ENCODE results near the gene FAM222A.

DNA sequence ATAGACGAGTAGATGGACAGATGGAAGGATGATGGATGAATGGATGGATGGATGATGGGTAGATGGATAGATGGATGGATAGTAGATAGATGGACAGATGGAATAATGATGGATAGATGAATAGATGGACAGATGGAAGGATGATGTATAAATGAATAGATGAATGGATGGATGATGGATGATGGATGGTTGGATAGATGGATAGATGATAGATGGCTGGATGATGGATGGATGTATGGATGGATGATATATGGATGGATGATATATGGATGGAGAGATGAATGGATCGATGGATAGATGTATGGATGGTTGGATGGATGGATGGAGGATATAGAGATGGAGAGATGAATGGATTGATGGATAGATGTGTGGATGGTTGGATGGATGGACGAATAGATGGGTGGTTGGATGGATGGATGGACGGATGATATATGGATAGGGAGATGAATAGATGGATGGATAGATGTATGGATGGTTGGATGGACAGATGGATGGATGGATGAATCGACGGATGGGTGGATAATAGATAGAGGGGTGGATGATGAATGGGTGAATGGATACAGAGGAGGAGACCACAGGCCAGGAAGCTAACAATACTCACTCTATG is 100.3 kb downstream of the FAM222A start:
- TF ChIP-seq KDM5A (IDR thresholded peaks at IDR 0.05; ENCODE audit: low read length) (no peak), EGR1 (IDR thresholded peaks at IDR 0.05; ENCODE audit: borderline replicate concordance, low read depth, low read length) (no peak), SAP30 (IDR thresholded peaks at IDR 0.05; ENCODE audit: insufficient read depth, insufficient replicate concordance, low read length) (no peak), POLR2AphosphoS5 (IDR thresholded peaks at IDR 0.05; ENCODE audit: low read depth, low read length) (no peak)
- TF ChIP-seq, protein P1, sequence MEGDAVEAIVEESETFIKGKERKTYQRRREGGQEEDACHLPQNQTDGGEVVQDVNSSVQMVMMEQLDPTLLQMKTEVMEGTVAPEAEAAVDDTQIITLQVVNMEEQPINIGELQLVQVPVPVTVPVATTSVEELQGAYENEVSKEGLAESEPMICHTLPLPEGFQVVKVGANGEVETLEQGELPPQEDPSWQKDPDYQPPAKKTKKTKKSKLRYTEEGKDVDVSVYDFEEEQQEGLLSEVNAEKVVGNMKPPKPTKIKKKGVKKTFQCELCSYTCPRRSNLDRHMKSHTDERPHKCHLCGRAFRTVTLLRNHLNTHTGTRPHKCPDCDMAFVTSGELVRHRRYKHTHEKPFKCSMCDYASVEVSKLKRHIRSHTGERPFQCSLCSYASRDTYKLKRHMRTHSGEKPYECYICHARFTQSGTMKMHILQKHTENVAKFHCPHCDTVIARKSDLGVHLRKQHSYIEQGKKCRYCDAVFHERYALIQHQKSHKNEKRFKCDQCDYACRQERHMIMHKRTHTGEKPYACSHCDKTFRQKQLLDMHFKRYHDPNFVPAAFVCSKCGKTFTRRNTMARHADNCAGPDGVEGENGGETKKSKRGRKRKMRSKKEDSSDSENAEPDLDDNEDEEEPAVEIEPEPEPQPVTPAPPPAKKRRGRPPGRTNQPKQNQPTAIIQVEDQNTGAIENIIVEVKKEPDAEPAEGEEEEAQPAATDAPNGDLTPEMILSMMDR (IDR thresholded peaks at IDR 0.05; ENCODE audit: control extremely low read depth in 1 of 3, insufficient read depth in 1 of 3, low read depth in 1 of 3, low read length in 3 of 3): no peak
